Suppressor macrophage treated with lipopolysaccharide for 1 hour (primary cell): Measurements from ENCODE around the gene NEDD9.

Experiments
- DNase-seq, 3 donors: peaks; one replicate each; pipeline ENCODE4 v3.0.0-alpha.2; 2020 to 2022

The NEDD9 gene

GRCh38 chr6:11232193-11232769 lies at the start of gene NEDD9:
TSS of gene NEDD9 (minus strand) at chr6:11232668. CDS start at chr6:11232515, 153 bp downstream.
- peak; percentile 96 to 98 (median 97) for DNase-seq

GRCh38 chr6:11282245-11282644 lies 49.8 kb upstream of the NEDD9 start:
- DNase-seq: no peak

- DNase-seq: no peak
Observed at GRCh38 chr6:11280394-11280793, 47.9 kb upstream of the NEDD9 start.

- DNase-seq: no peak
Observed at GRCh38 chr6:11279284-11279689, 46.8 kb upstream of the NEDD9 start.

GRCh38 chr6:11278207-11278559 lies 45.7 kb upstream of the NEDD9 start:
- DNase-seq: no peak

- DNase-seq: peak; percentile 59 to 76 (median 62)
Observed at GRCh38 chr6:11277275-11278206, 45.1 kb upstream of the NEDD9 start.

GRCh38 chr6:11276911-11277274 lies 44.4 kb upstream of the NEDD9 start:
- DNase-seq: no peak

GRCh38 chr6:11276228-11276627 lies 43.8 kb upstream of the NEDD9 start:
- DNase-seq: no peak

- DNase-seq: peak; percentile 85 to 95 (median 94)
Observed at GRCh38 chr6:11275598-11275997, 43.1 kb upstream of the NEDD9 start.

GRCh38 chr6:11273406-11274065 lies 41.1 kb upstream of the NEDD9 start:
- no peak for DNase-seq

- peak in 1 of 3 donors; percentile 20 for DNase-seq
Observed at GRCh38 chr6:11272491-11273192, 40.2 kb upstream of the NEDD9 start.

- DNase-seq: peak in 2 of 3 donors; percentile 31 to 33
Observed at GRCh38 chr6:11271228-11272020, 39.0 kb upstream of the NEDD9 start.

GRCh38 chr6:11270030-11271027 lies 37.9 kb upstream of the NEDD9 start:
- no peak for DNase-seq

- no peak for DNase-seq
Observed at GRCh38 chr6:11268978-11269377, 36.5 kb upstream of the NEDD9 start.

GRCh38 chr6:11266926-11267325 lies 34.5 kb upstream of the NEDD9 start:
- no peak for DNase-seq

- no peak for DNase-seq
Observed at GRCh38 chr6:11265932-11266331, 33.5 kb upstream of the NEDD9 start.

GRCh38 chr6:11264100-11264499 lies 31.6 kb upstream of the NEDD9 start:
- DNase-seq: no peak

GRCh38 chr6:11263291-11263775 lies 30.9 kb upstream of the NEDD9 start:
- no peak for DNase-seq

GRCh38 chr6:11262242-11262641 lies 29.8 kb upstream of the NEDD9 start:
- DNase-seq: no peak

- no peak for DNase-seq
Observed at GRCh38 chr6:11260249-11261038, 28.0 kb upstream of the NEDD9 start.
